ENCODE measurements around the gene LIM2.
"Not testable (repeated sequence)": the region's sequence is repeated elsewhere in the genome, so short reads cannot be mapped to it uniquely, and the experiment has no call there.

Gene LIM2, protein sequence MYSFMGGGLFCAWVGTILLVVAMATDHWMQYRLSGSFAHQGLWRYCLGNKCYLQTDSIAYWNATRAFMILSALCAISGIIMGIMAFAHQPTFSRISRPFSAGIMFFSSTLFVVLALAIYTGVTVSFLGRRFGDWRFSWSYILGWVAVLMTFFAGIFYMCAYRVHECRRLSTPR

GRCh38 chr19:51387924-51388389 lies at the start of gene LIM2:
Gene LIM2, minus strand, starts transcription at chr19:51387974. Its CDS starts 531 bp downstream, at chr19:51387443.
- DNase-seq (ENCODE audit: low spot score) (no peak), FAIRE-seq (no peak)

DNA sequence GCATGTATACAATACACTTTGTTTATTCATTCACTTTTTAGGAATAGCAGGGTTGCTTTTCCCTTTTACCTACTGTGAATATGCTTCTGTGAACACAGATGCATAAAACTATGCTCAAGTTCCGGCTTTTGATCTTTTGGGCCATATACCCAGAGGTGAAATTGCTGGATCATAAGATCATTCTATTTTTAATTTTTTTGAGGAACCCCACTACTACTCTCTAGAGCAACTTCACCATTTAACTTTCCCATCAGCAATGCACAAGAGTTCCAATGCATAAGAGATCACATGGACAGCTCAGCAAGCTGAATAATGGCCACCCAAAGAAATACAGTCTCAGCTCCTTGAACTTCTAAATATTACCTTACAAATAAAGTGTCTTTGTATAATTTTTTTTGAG lies 46.7 kb upstream of the LIM2 start:
- DNase-seq (ENCODE audit: low spot score) (no peak), FAIRE-seq (no peak)

GRCh38 chr19:51433043-51433442 lies 45.3 kb upstream of the LIM2 start:
- DNase-seq (ENCODE audit: low spot score) = no peak
- no peak for FAIRE-seq

DNA sequence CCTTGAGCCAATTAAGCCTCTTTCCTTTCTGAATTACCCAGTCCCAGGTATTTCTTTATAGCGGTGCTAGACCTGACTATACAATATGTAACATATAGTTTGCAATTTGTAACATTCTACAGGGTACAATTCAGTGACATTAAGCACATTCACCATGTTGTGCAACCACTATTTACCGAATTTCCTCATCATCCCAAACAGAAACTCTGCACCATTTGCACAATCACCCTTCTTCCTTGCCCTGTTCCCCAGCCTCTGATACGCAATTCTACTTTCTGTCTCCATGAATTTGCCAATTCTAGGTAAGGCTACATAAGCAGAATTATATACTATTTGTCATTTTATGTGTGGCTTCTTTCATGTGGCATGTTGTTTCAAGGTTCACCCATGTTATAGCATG lies 43.4 kb upstream of the LIM2 start:
- DNase-seq (ENCODE audit: low spot score) = no peak
- FAIRE-seq = no peak

DNA sequence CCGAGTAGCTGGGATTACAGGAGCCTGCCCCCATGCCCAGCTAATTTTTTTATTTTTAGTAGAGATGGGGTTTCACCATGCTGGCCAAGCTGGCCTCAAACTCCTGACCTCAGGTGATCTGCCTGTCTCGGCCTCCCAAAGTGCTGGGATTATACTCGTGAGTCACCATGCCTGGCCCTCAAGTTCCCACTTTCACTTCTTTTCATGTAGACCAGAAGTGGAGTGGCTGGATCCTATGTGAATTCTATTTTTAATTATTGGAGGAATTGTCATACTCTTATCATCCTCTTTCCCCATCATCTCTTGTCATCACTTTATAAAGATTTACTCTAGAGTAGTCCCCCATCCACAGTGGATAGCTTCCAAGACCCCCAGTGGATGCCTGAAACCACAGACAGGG lies 42.4 kb upstream of the LIM2 start:
- DNase-seq (ENCODE audit: low spot score) = no peak
- no peak for FAIRE-seq

GRCh38 chr19:51427201-51427600 lies 39.4 kb upstream of the LIM2 start:
- no peak for DNase-seq (ENCODE audit: low spot score)
- no peak for FAIRE-seq

DNA sequence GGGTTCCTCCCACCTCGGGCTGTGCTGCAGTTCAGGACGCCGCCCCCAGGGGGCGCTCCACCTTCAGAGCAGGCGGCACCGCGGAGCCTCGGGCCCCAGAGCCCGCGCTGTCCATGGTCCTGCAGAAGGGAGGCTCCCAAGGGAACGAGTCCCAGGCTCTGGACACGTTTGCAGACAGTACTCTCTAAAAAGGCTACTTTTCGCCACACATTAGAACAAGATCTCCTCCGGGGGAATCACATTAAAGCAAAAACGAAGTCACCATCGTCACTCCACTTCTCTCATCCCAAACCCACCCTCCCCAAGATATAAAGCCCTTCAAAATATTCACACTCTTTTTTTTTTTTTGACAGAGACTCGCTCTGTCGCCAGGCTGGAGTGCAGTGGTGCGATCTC lies 34.3 kb upstream of the LIM2 start:
- DNase-seq (ENCODE audit: low spot score) = peak; percentile 49
- FAIRE-seq = no peak

- no peak for FAIRE-seq
- DNase-seq (ENCODE audit: low spot score) = no peak
Observed at GRCh38 chr19:51421229-51422052, 33.7 kb upstream of the LIM2 start.

DNA sequence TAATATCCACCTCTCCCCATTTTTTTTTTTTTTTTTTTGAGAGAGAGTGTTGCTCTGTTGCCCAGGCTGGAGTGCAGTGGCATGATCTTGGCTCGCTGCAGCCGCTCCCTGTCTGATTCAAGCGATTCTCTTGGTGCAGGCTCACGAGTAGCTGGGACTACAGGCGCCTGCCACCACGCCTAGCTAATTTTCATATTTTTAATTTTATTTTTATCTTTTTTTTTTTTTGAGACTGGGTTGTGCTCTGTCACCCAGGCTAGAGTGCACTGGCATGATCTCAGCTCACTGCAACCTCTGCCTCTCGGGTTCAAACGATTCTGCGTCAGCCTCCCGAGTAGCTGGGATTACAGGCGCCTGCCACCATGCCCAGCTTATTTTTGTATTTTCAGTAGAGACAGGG lies 32.7 kb upstream of the LIM2 start:
- FAIRE-seq; DNase-seq (ENCODE audit: low spot score): not testable (repeated sequence)

- DNase-seq (ENCODE audit: low spot score) (no peak), FAIRE-seq (no peak)
Observed at GRCh38 chr19:51418707-51419106, 30.9 kb upstream of the LIM2 start.

DNA sequence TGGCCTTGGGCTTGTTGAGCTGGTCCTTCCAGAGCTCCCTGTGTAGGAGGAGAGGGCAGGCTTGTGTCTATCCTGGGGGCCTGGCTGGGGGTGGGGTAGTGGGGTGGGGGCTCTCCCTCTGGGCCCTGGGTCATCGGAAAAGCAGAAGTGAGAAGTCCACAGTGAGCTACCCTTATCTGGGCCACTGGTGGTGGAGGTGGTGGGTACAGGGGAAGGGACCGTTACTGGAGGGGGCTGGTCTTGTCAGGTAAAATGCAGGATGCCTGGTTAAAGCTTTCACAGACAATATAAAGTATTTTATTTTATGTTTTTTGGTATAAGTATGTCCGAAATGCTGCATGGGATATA lies 30.0 kb upstream of the LIM2 start:
- DNase-seq (ENCODE audit: low spot score) (no peak), FAIRE-seq (no peak)

DNA sequence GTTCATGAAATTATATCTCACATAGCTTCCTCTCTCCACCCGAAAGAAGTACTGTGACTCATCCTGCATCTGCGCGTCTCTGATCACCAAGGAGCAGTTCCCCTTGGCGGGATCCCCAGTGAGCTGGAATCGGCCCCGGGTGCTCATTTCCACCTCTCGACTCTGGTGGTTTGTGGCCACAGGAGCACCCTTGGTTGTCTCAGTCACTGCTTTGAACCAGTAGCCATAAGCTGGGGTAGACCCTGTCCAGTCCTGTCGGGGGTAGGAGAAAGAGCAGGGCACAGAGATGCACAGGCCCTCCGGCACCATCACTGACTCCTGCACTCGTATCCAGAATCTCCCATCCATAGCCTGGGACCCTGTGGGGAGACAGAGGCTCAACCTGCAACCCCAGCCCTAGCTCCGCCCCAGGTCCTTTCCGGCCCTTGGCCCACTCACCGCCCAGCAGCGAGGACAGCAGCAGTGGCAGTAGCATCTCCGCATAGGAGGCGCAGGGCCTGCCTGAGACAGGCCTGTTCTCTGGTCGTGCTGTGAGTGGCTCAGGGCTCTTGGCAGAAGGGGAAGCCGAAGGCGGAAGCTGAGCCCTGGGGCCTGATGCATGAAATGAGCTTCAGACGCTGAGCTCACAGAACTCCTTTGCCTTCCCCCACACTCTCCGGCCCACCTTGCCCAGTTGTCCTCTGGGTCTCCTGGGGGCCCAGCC lies 29.5 kb upstream of the LIM2 start, which contains the start of gene SIGLEC10:
Gene SIGLEC10, minus strand, starts transcription at position 536 of the 703 bp plus-strand sequence. Its CDS starts 61 bp downstream, at position 475.
- FAIRE-seq (no peak), DNase-seq (ENCODE audit: low spot score) (no peak)

- DNase-seq (ENCODE audit: low spot score); FAIRE-seq: not testable (repeated sequence)
Observed at GRCh38 chr19:51416422-51416821, 28.6 kb upstream of the LIM2 start.

DNA sequence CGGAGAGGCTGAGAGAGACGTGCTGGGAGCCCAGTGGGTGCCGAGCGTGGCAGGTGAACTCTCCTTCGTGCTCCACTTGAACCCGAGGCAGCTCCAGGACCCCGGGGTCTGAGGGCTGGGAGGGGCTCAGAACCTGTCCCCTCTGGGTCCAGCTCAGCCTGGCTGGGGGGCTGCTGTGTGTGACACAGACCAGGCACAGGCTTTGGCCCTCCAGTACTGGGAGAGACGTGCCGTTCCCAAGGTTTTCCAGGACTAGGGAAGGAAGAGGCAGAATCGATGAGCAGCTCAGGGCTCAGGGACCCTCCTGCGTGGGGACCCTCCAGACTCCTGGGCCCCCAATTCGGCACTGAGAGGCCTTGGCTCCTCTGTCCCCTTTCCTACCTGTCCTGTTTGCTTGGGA lies 27.4 kb upstream of the LIM2 start:
- DNase-seq (ENCODE audit: low spot score) = no peak
- no peak for FAIRE-seq

GRCh38 chr19:51410950-51411748 lies 23.4 kb upstream of the LIM2 start:
- FAIRE-seq = no peak
- DNase-seq (ENCODE audit: low spot score) = peak; percentile 5

DNA sequence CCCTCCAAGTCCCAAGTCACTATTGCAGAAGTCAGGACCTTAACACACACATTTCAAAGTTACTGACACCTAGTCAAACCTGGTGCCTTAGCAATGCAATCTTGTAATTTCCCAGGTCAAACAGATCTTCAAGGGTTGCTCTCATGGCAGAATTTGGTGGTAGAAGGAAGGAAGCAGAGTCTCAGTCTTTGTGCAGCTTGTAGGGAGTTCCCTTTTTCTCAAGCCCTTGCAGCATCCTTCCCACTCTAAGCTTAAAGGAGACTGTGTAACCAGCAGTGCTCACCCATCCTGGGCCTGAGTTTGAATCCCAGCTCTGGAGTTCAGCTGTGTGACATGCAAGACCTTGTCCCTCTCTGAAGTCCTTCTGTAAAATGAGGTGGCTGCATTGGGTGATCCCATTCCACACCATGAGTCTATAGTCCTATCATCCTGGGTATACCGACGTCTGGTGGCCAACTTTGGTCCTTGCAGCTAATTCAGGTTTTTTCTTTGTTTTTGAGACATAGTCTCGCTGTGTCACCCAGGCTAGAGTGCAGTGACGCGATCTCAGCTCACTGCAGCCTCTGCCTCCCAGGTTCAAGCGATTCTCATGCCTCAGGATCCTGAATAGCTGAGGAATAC lies 19.8 kb upstream of the LIM2 start:
- no peak for DNase-seq (ENCODE audit: low spot score)
- no peak for FAIRE-seq

- DNase-seq (ENCODE audit: low spot score) = no peak
- FAIRE-seq = no peak
Observed at GRCh38 chr19:51402117-51402516, 14.3 kb upstream of the LIM2 start.

DNA sequence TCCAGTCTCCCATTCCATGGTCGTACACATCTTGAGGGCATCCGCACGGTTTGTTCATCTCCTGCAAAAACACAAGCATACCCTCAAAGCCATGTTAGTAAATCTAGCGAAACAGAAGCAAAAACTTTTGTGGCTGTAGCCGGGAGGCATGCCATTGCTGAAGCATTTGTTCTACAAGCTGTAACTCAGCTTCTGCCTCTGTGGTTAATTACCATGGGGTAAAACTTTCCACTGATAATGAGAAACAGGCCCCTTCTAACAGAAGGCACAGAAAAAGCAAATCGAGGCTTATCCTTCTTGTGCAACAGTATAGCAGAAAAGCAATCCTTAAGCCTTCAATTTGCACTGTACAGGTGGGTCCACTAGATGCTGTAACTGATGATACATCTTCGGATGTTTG lies 12.2 kb upstream of the LIM2 start:
- not testable (repeated sequence) for FAIRE-seq; DNase-seq (ENCODE audit: low spot score)

DNA sequence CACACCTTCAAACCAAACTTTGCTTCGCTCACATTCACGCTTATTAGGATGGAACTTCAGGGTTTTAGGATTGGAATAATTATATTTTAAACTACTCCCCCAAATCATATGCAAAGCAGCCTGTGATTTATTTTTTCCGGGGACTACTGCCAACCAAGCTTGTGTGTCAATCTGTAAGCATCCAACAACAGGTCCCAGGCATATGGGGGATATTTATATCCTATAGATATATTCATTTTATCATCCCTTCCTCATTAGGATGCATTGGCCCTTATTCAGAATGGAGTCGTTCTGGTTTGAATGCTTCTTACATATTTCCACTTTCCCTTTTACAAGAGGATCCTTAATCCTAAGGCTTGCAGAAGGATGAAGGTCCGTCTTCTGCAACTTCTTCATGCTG lies 11.5 kb upstream of the LIM2 start:
- FAIRE-seq (no peak), DNase-seq (ENCODE audit: low spot score) (no peak)

GRCh38 chr19:51398096-51398704 lies 10.4 kb upstream of the LIM2 start:
- no peak for DNase-seq (ENCODE audit: low spot score)
- FAIRE-seq = no peak
